CD4-positive, CD25-positive, alpha-beta regulatory T cell (primary cell): Measurements from ENCODE around the gene TCEANC2. TPM values are rescaled to one million over a fixed set of nuclear protein-coding genes. Genes with fewer than 3 reads are reported as not detected.
"Not testable (repeated sequence)": the region's sequence is repeated elsewhere in the genome, so short reads cannot be mapped to it uniquely, and the experiment has no call there.

Experiments used
- ATAC-seq, 2 donors: fragments of 150-1000 bp; cut with Tn5 transposase; one replicate each; pipeline ENCODE4 v1.10.0; 2021; ENCODE audit warnings: low read depth in 2 of 2, moderate number of reproducible peaks in 2 of 2, moderate library complexity in 1 of 2
- DNase-seq, 3 donors: peaks; one replicate each; pipeline versions ENCODE4 v3.0.0 to v3.0.0-alpha.2; 2012 to 2022; ENCODE audit warnings: mixed read lengths in 1 of 3
- H3K27ac ChIP-seq: one replicate; pipeline ENCODE4 v1.7.0; 2013; ENCODE audit warnings: mild to moderate bottlenecking, low read length; ENCODE audit not compliant: insufficient read depth, poor library complexity, severe bottlenecking
- H3K27me3 ChIP-seq: one replicate; pipeline ENCODE4 v1.7.0; 2013; ENCODE audit warnings: low read length; ENCODE audit not compliant: control insufficient read depth, insufficient read depth
- H3K36me3 ChIP-seq: one replicate; pipeline ENCODE4 v1.7.0; 2013; ENCODE audit warnings: mild to moderate bottlenecking, low read length, moderate library complexity; ENCODE audit not compliant: control insufficient read depth, insufficient read depth
- H3K4me1 ChIP-seq: 2 replicates; pipeline ENCODE4 v1.7.0; 2013; ENCODE audit warnings: mild to moderate bottlenecking, low read length; ENCODE audit not compliant: insufficient read depth, control insufficient read depth, poor library complexity, severe bottlenecking
- H3K4me3 ChIP-seq: one replicate; pipeline ENCODE4 v1.7.0; 2013; ENCODE audit warnings: low read depth, mild to moderate bottlenecking, low read length, moderate library complexity
- H3K9me3 ChIP-seq, 2 experiments: 1 replicate in 1 of 2; 2 replicates in 1 of 2; pipeline ENCODE4 v1.7.0; 2013; ENCODE audit warnings: low read length in 2 of 2, mild to moderate bottlenecking in 1 of 2, moderate library complexity in 1 of 2; ENCODE audit not compliant: control insufficient read depth in 2 of 2
- H3K27ac Mint-ChIP-seq, 3 donors: one replicate each; pipeline ENCODE4 v1.8.0; 2020 to 2022; ENCODE audit warnings: mild to moderate bottlenecking in 3 of 3, mixed read lengths in 3 of 3, moderate library complexity in 2 of 3
- H3K27me3 Mint-ChIP-seq: one replicate; pipeline ENCODE4 v1.8.0; 2022; ENCODE audit warnings: mild to moderate bottlenecking, mixed read lengths
- H3K36me3 Mint-ChIP-seq: one replicate; pipeline ENCODE4 v1.8.0; 2020; ENCODE audit warnings: mixed read lengths
- H3K4me1 Mint-ChIP-seq, 4 donors: one replicate each; pipeline ENCODE4 v1.8.0; 2020 to 2022; ENCODE audit warnings: mixed read lengths in 4 of 4, mild to moderate bottlenecking in 1 of 4
- H3K4me3 Mint-ChIP-seq, 4 donors: one replicate each; pipeline ENCODE4 v1.8.0; 2020 to 2022; ENCODE audit warnings: mild to moderate bottlenecking in 4 of 4, mixed read lengths in 4 of 4, moderate library complexity in 3 of 4
- H3K9me3 Mint-ChIP-seq, 7 donors: one replicate each; pipeline ENCODE4 v1.8.0; 2020 to 2022; ENCODE audit warnings: mixed read lengths in 7 of 7, mild to moderate bottlenecking in 3 of 7, moderate library complexity in 2 of 7
- polyA plus RNA-seq, 4 donors: library from polyadenylated mRNA; unstranded; fragments of 300-500 nt; fragmentation: Illumina TruSeq; gene quantifications; one replicate each; pipeline ENCODE4 v1.2.3, GENCODE V29; 2021
- total RNA-seq: library from RNA; stranded (reverse); gene quantifications from one replicate; pipeline ENCODE4 v1.2.3, GENCODE V29; 2022

TCEANC2 gene
- total and polyA plus RNA-seq, 5 donors from 2014 or later: 3.6 to 8.4 (median 6.2) TPM

GRCh38 chr1:54104613-54105012, 51.2 kb downstream of the TCEANC2 start:
- H3K27ac ChIP-seq, H3K36me3 ChIP-seq, H3K4me1 ChIP-seq, H3K4me3 ChIP-seq, H3K27me3 ChIP-seq, H3K4me1 Mint-ChIP-seq, DNase-seq, ATAC-seq, H3K27me3 Mint-ChIP-seq, H3K9me3 Mint-ChIP-seq, H3K4me3 Mint-ChIP-seq, H3K9me3 ChIP-seq: not testable (repeated sequence)
- H3K36me3 Mint-ChIP-seq: peaks cover 20% of the 10 kb centered on the region
- H3K27ac Mint-ChIP-seq: peak overlapping the region in 2 of 3 donors; percentile 54 to 87

- H3K4me1 ChIP-seq: no peaks in the 10 kb centered on the region
- H3K9me3 Mint-ChIP-seq: peaks cover 0 to 2% (median 0%) of the 10 kb centered on the region in 7 donors
- H3K4me3 Mint-ChIP-seq: no peak overlapping the region
- H3K9me3 ChIP-seq: no peaks in the 10 kb centered on the region
- no peaks in the 10 kb centered on the region for H3K27me3 ChIP-seq
- DNase-seq (no peak), ATAC-seq (no peak)
- H3K27me3 Mint-ChIP-seq: no peaks in the 10 kb centered on the region
- H3K4me1 Mint-ChIP-seq: no peaks in the 10 kb centered on the region
- peaks cover 20% of the 10 kb centered on the region for H3K36me3 Mint-ChIP-seq
- H3K27ac Mint-ChIP-seq: peak overlapping the region in 1 of 3 donors; percentile 21
- H3K36me3 ChIP-seq: peaks cover 3% of the 10 kb centered on the region
- H3K27ac ChIP-seq: no peak overlapping the region
- H3K4me3 ChIP-seq: no peak overlapping the region
Measured at GRCh38 chr1:54105080-54105479, 51.7 kb downstream of the TCEANC2 start.

- Mint-ChIP-seq H3K4me3 (no peak overlapping the region), H3K36me3 (peaks cover 20% of the 10 kb centered on the region), H3K9me3 (peaks cover 0 to 2% (median 0%) of the 10 kb centered on the region in 7 donors), H3K4me1 (no peaks in the 10 kb centered on the region), H3K27ac (no peak overlapping the region), H3K27me3 (no peaks in the 10 kb centered on the region)
- Histone ChIP-seq H3K4me1 (no peaks in the 10 kb centered on the region), H3K27me3 (no peaks in the 10 kb centered on the region), H3K9me3 (no peaks in the 10 kb centered on the region), H3K27ac (no peak overlapping the region), H3K4me3 (no peak overlapping the region), H3K36me3 (peaks cover 3% of the 10 kb centered on the region)
- ATAC-seq (no peak), DNase-seq (no peak)
Measured at GRCh38 chr1:54105736-54106269, 52.4 kb downstream of the TCEANC2 start.

GRCh38 chr1:54107131-54107530, 53.7 kb downstream of the TCEANC2 start:
- H3K27me3 ChIP-seq: no peaks in the 10 kb centered on the region
- H3K27me3 Mint-ChIP-seq: no peaks in the 10 kb centered on the region
- peaks cover 15% of the 10 kb centered on the region for H3K36me3 Mint-ChIP-seq
- H3K4me1 Mint-ChIP-seq: no peaks in the 10 kb centered on the region
- no peak overlapping the region for H3K27ac ChIP-seq
- H3K27ac Mint-ChIP-seq: no peak overlapping the region
- H3K9me3 Mint-ChIP-seq: peaks cover 0 to 2% (median 0%) of the 10 kb centered on the region in 7 donors
- DNase-seq (no peak), ATAC-seq (no peak)
- H3K4me3 Mint-ChIP-seq: no peak overlapping the region
- no peaks in the 10 kb centered on the region for H3K9me3 ChIP-seq
- peaks cover 3% of the 10 kb centered on the region for H3K36me3 ChIP-seq
- H3K4me3 ChIP-seq: no peak overlapping the region
- no peaks in the 10 kb centered on the region for H3K4me1 ChIP-seq

- Mint-ChIP-seq H3K36me3 (peaks cover 5% of the 10 kb centered on the region), H3K4me3 (no peak overlapping the region), H3K27ac (no peak overlapping the region), H3K4me1 (no peaks in the 10 kb centered on the region), H3K9me3 (no peaks in the 10 kb centered on the region), H3K27me3 (no peaks in the 10 kb centered on the region)
- no peak overlapping the region for H3K27ac ChIP-seq
- no peaks in the 10 kb centered on the region for H3K27me3 ChIP-seq
- H3K9me3 ChIP-seq: no peaks in the 10 kb centered on the region
- no peaks in the 10 kb centered on the region for H3K4me1 ChIP-seq
- DNase-seq: no peak
- no peak overlapping the region for H3K4me3 ChIP-seq
- no peak for ATAC-seq
- H3K36me3 ChIP-seq: no peaks in the 10 kb centered on the region
Measured at GRCh38 chr1:54108156-54108555, 54.7 kb downstream of the TCEANC2 start.

GRCh38 chr1:54109129-54110090, 56.0 kb downstream of the TCEANC2 start:
- no peak overlapping the region for H3K4me3 ChIP-seq
- H3K9me3 Mint-ChIP-seq: no peaks in the 10 kb centered on the region
- no peak for ATAC-seq

GRCh38 chr1:54110996-54111395, 57.6 kb downstream of the TCEANC2 start:
- H3K4me3 Mint-ChIP-seq: no peak overlapping the region
- ATAC-seq (no peak), DNase-seq (no peak)
- H3K36me3 ChIP-seq: no peaks in the 10 kb centered on the region
- H3K4me3 ChIP-seq: no peak overlapping the region
- no peaks in the 10 kb centered on the region for H3K27me3 Mint-ChIP-seq
- H3K9me3 ChIP-seq: no peaks in the 10 kb centered on the region
- H3K4me1 Mint-ChIP-seq: no peaks in the 10 kb centered on the region
- H3K27ac Mint-ChIP-seq: no peak overlapping the region
- no peak overlapping the region for H3K27ac ChIP-seq
- no peaks in the 10 kb centered on the region for H3K36me3 Mint-ChIP-seq
- no peaks in the 10 kb centered on the region for H3K9me3 Mint-ChIP-seq
- H3K27me3 ChIP-seq: no peaks in the 10 kb centered on the region
- H3K4me1 ChIP-seq: no peaks in the 10 kb centered on the region

More at GRCh38 chr1:54109129-54110090, 56.0 kb downstream of the TCEANC2 start:
- H3K36me3 Mint-ChIP-seq: peaks cover 4% of the 10 kb centered on the region
- no peaks in the 10 kb centered on the region for H3K27me3 Mint-ChIP-seq
- H3K4me1 Mint-ChIP-seq: no peaks in the 10 kb centered on the region
- no peak for DNase-seq
- Histone ChIP-seq H3K27me3 (no peaks in the 10 kb centered on the region), H3K36me3 (no peaks in the 10 kb centered on the region), H3K27ac (no peak overlapping the region), H3K9me3 (no peaks in the 10 kb centered on the region), H3K4me1 (no peaks in the 10 kb centered on the region)
- H3K27ac Mint-ChIP-seq: peak overlapping the region in 1 of 3 donors; percentile 18
- H3K4me3 Mint-ChIP-seq: no peak overlapping the region
